ENCODE measurements around the gene SUN5.

The SUN5 gene

GRCh38 chr20:33031531-33031930 lies 27.3 kb upstream of the SUN5 start, which contains the start of gene BPIFB6:
Gene BPIFB6, plus strand, starts transcription at chr20:33031648. Its CDS starts 0 bp downstream, at chr20:33031648.
- Mint-ChIP-seq H3K9me3 (ENCODE audit: low read depth) (peaks cover 5% of the 10 kb centered on the region), H3K36me3 (no peaks in the 10 kb centered on the region), H3K4me1 (ENCODE audit: low read depth) (no peaks in the 10 kb centered on the region), H3K27ac (no peak within 1 kb of the TSS), H3K27me3 (no peaks in the 10 kb centered on the region), H3K4me3 (no peak within 1 kb of the TSS)

- Mint-ChIP-seq H3K9me3 (ENCODE audit: low read depth) (peaks cover 5% of the 10 kb centered on the region), H3K4me3 (no peak overlapping the region), H3K27ac (no peak overlapping the region), H3K27me3 (no peaks in the 10 kb centered on the region), H3K4me1 (ENCODE audit: low read depth) (no peaks in the 10 kb centered on the region), H3K36me3 (no peaks in the 10 kb centered on the region)
Measured at GRCh38 chr20:33030569-33030968, 26.3 kb upstream of the SUN5 start.

- Mint-ChIP-seq H3K4me3 (no peak overlapping the region), H3K36me3 (no peaks in the 10 kb centered on the region), H3K27me3 (no peaks in the 10 kb centered on the region), H3K9me3 (ENCODE audit: low read depth) (peaks cover 5% of the 10 kb centered on the region), H3K27ac (no peak overlapping the region), H3K4me1 (ENCODE audit: low read depth) (no peaks in the 10 kb centered on the region)
Measured at GRCh38 chr20:33030076-33030475, 25.8 kb upstream of the SUN5 start.

- Mint-ChIP-seq H3K4me3 (no peak overlapping the region), H3K9me3 (ENCODE audit: low read depth) (peaks cover 5% of the 10 kb centered on the region), H3K36me3 (no peaks in the 10 kb centered on the region), H3K4me1 (ENCODE audit: low read depth) (no peaks in the 10 kb centered on the region), H3K27me3 (no peaks in the 10 kb centered on the region), H3K27ac (no peak overlapping the region)
Measured at GRCh38 chr20:33028875-33029274, 24.6 kb upstream of the SUN5 start.

GRCh38 chr20:33027769-33028751 lies 23.8 kb upstream of the SUN5 start:
- Mint-ChIP-seq H3K27me3 (no peaks in the 10 kb centered on the region), H3K4me3 (no peak overlapping the region), H3K9me3 (ENCODE audit: low read depth) (peaks cover under 1% of the 10 kb centered on the region), H3K36me3 (no peaks in the 10 kb centered on the region), H3K4me1 (ENCODE audit: low read depth) (no peaks in the 10 kb centered on the region), H3K27ac (no peak overlapping the region)

GRCh38 chr20:33026779-33027759 lies 22.8 kb upstream of the SUN5 start:
- H3K4me3 Mint-ChIP-seq: no peak overlapping the region
- no peaks in the 10 kb centered on the region for H3K27me3 Mint-ChIP-seq
- H3K27ac Mint-ChIP-seq: no peak overlapping the region
- no peaks in the 10 kb centered on the region for H3K36me3 Mint-ChIP-seq
- no peaks in the 10 kb centered on the region for H3K4me1 Mint-ChIP-seq (ENCODE audit: low read depth)
- H3K9me3 Mint-ChIP-seq (ENCODE audit: low read depth): no peaks in the 10 kb centered on the region

GRCh38 chr20:33026072-33026778 lies 22.0 kb upstream of the SUN5 start:
- Mint-ChIP-seq H3K9me3 (ENCODE audit: low read depth) (no peaks in the 10 kb centered on the region), H3K4me1 (ENCODE audit: low read depth) (no peaks in the 10 kb centered on the region), H3K27me3 (no peaks in the 10 kb centered on the region), H3K27ac (no peak overlapping the region), H3K36me3 (no peaks in the 10 kb centered on the region), H3K4me3 (no peak overlapping the region)

GRCh38 chr20:33025318-33025876 lies 21.2 kb upstream of the SUN5 start:
- H3K4me3 Mint-ChIP-seq: no peak overlapping the region

GRCh38 chr20:33024609-33025317 lies 20.5 kb upstream of the SUN5 start:
- Mint-ChIP-seq H3K4me1 (ENCODE audit: low read depth) (no peaks in the 10 kb centered on the region), H3K4me3 (no peak overlapping the region), H3K9me3 (ENCODE audit: low read depth) (no peaks in the 10 kb centered on the region), H3K36me3 (no peaks in the 10 kb centered on the region), H3K27ac (no peak overlapping the region), H3K27me3 (no peaks in the 10 kb centered on the region)

More at GRCh38 chr20:33025318-33025876, 21.2 kb upstream of the SUN5 start:
- H3K4me1 Mint-ChIP-seq (ENCODE audit: low read depth): no peaks in the 10 kb centered on the region
- H3K36me3 Mint-ChIP-seq: no peaks in the 10 kb centered on the region
- no peak overlapping the region for H3K27ac Mint-ChIP-seq
- H3K27me3 Mint-ChIP-seq: no peaks in the 10 kb centered on the region
- H3K9me3 Mint-ChIP-seq (ENCODE audit: low read depth): no peaks in the 10 kb centered on the region

- Mint-ChIP-seq H3K36me3 (no peaks in the 10 kb centered on the region), H3K4me3 (no peak overlapping the region), H3K27ac (no peak overlapping the region), H3K4me1 (ENCODE audit: low read depth) (no peaks in the 10 kb centered on the region), H3K27me3 (no peaks in the 10 kb centered on the region), H3K9me3 (ENCODE audit: low read depth) (no peaks in the 10 kb centered on the region)
Measured at GRCh38 chr20:33024243-33024560, 20.0 kb upstream of the SUN5 start.

- no peaks in the 10 kb centered on the region for H3K4me1 Mint-ChIP-seq (ENCODE audit: low read depth)
- H3K27me3 Mint-ChIP-seq: no peaks in the 10 kb centered on the region
- H3K9me3 Mint-ChIP-seq (ENCODE audit: low read depth): no peaks in the 10 kb centered on the region
- no peaks in the 10 kb centered on the region for H3K36me3 Mint-ChIP-seq
- no peak overlapping the region for H3K27ac Mint-ChIP-seq
- H3K4me3 Mint-ChIP-seq: no peak overlapping the region
Measured at GRCh38 chr20:33023439-33024242, 19.4 kb upstream of the SUN5 start.

GRCh38 chr20:33022694-33023438 lies 18.6 kb upstream of the SUN5 start:
- Mint-ChIP-seq H3K4me1 (ENCODE audit: low read depth) (no peaks in the 10 kb centered on the region), H3K4me3 (no peak overlapping the region), H3K27ac (no peak overlapping the region), H3K36me3 (no peaks in the 10 kb centered on the region), H3K27me3 (no peaks in the 10 kb centered on the region), H3K9me3 (ENCODE audit: low read depth) (no peaks in the 10 kb centered on the region)

GRCh38 chr20:33022289-33022688 lies 18.1 kb upstream of the SUN5 start:
- Mint-ChIP-seq H3K36me3 (no peaks in the 10 kb centered on the region), H3K27ac (no peak overlapping the region)

More at GRCh38 chr20:33022289-33022688, 18.1 kb upstream of the SUN5 start:
- H3K27me3 Mint-ChIP-seq: no peaks in the 10 kb centered on the region
- H3K4me1 Mint-ChIP-seq (ENCODE audit: low read depth): no peaks in the 10 kb centered on the region
- H3K9me3 Mint-ChIP-seq (ENCODE audit: low read depth): no peaks in the 10 kb centered on the region
- H3K4me3 Mint-ChIP-seq: no peak overlapping the region
